Stimulated activated CD8-positive, alpha-beta memory T cell treated with anti-CD3 and anti-CD28 coated beads, Interleukin-15, amount 100 ng/mL, for 1 hour (primary cell): ENCODE data around the gene GRB2.
"Not testable (repeated sequence)": the region's sequence is repeated elsewhere in the genome, so short reads cannot be mapped to it uniquely, and the experiment has no call there.

Source experiments
- DNase-seq: peaks from one replicate; pipeline ENCODE4 v3.0.0-alpha.2; 2020; ENCODE audit warnings: low read depth

GRB2 gene

DNA sequence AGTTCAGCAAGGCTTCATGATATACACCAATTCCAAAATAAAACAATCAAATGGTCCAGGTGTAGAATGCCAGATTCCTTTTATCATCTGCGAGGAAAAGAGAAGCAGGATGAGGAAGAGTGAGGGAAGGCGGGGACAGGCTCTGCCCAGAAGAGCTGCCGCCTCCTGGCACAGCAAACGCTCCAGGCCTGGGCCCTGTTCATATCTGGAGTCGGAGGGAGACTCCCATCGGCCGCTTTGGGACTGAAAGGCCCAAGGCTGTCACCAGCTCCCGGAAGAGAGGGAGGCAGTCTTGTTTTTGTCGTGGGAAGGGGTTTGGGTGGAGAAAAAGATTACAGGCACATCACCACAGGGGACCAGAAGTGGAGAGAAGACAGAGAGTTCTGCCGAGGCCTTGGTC lies 87.3 kb downstream of the GRB2 start:
- no peak for DNase-seq

- DNase-seq: no peak
Observed at GRCh38 chr17:75317671-75318070, 87.8 kb downstream of the GRB2 start.

DNA sequence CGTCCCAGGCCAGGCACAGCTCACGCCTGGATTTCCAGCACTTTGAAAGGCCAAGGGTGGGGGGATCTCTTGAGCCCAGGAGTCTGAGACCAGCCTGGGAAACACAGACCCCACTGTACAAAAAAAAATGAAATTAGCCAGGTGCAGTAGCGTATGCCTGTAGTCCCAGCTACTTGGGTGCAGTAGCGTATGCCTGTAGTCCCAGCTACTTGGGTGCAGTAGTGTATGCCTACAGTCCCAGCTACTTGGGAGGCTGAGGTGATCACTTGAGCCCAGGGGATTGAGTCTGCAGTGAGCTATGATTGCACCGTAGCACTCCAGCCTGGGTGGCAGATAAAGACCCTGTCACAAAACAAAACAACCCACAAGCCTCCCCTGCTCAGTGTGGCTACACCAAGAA lies 89.2 kb downstream of the GRB2 start:
- no peak for DNase-seq

- no peak for DNase-seq
Observed at GRCh38 chr17:75315541-75316243, 89.8 kb downstream of the GRB2 start.

- DNase-seq: no peak
Observed at GRCh38 chr17:75313941-75314551, 91.4 kb downstream of the GRB2 start.

GRCh38 chr17:75308732-75309629 lies 96.5 kb downstream of the GRB2 start:
- DNase-seq: no peak

GRCh38 chr17:75307957-75308731 lies 97.3 kb downstream of the GRB2 start:
- no peak for DNase-seq

- no peak for DNase-seq
Observed at GRCh38 chr17:75301502-75302206, 103.8 kb downstream of the GRB2 start.

DNA sequence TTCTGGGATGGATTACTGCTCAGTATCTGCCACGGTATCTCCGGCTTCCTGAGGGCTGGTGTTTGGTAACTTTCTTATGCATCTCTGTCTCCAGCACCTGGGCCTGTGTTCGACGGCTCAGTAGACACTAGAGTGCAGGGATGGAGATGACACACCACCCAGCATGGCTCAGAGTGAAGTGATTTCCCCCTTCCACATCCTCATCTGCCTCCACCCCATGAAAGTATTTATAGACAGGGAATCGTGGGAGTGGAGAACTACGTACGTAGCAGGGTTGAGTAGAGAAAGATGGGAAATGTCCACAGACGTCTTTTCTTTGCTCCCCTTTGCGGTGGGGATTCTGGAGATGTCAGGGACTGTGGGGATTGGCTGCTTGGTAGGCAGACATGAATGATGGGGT lies 104.4 kb downstream of the GRB2 start:
- no peak for DNase-seq

DNA sequence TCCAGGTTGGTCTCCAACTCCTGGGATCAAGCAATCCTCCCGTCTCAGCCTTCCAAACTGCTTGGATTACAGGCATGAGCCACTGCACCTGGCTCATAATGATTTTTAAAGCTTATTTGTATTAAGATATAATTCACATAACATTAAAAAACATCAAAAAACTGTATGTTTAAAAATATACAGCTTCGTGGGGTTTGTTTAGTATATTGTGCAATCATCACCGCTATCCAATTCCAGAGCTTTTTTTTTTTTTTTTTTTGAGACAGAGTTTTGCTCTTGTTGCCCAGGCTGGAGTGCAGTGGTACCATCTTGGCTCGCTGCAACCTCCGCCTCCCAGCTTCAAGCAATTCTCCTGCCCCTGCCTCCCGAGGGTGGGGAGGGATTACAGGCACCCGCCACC lies 105.2 kb downstream of the GRB2 start:
- DNase-seq: no peak

DNA sequence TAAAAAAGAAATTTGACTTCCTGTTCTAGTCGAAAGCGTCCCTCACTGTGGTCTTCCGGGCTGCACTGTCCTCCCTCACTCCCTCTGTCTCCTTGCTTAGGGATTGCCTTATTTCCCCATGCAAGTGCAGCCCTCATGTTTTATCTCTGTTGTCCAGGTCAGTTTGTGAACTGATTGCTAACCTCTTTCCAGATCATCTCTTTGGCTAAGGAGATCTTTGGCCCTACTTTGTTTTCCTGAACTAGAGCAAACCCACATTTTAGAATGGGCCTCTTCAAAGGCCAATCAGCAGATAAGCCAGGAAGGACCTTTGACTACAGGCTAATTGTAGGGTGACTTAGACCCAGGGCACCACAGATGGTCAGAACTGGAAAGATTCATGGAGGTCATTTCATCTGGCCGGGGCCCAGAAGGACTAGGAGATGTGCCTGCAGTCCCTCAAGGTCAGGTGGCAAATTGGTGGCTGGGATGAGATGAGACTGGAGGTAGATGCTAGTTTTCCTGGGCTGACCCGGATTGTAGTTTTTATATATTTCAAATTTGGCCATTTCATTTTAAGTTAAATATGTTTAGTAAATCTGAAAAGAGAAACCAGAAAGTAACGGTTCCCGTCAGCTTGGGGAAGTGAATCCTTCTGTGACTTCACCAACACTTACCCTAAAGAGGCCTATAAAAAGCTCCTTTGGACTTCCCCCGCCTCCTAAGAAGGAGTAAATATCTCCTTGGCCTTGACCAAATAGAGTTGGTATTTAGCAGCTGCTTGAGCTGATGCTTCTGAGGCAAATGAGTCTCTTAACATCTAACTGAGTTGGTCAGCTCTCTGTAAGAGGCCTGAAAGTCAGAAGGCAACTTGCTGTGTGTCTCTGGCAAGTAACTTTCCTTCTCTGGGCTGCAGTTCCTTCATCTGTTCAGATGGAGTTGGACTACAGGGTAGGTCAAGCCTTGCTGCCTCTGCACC lies 110.0 kb downstream of the GRB2 start:
- DNase-seq: no peak

DNA sequence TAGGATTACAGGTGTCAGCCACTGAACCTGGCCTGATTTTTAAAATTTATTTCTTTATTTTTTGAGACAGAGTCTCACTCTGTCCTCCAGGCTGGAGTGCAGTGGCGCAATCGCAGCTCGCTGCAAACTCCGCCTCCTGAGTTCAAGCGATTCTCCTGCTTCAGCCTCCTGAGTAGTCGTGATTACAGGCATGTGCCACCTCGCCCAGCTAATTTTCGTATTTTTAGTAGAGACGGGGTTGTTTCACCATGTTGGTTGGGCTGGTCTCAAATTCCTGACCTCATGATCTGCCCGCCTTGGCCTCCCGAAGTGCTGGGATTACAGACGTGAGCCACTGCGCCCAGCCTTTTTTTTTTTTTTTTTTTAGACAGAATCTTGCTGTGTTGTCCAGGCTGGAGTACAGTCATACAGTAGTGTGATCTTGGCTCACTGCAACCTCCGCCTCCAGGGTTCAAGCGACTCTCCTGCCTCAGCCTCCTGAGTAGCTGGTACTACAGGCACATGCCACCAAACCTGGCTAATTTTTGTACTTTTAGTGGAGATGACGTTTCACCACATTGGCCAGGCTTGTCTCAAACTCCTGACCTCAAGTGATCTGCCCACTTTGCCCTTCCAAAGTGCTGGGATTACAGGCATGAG lies 112.5 kb downstream of the GRB2 start:
- not testable (repeated sequence) for DNase-seq

DNA sequence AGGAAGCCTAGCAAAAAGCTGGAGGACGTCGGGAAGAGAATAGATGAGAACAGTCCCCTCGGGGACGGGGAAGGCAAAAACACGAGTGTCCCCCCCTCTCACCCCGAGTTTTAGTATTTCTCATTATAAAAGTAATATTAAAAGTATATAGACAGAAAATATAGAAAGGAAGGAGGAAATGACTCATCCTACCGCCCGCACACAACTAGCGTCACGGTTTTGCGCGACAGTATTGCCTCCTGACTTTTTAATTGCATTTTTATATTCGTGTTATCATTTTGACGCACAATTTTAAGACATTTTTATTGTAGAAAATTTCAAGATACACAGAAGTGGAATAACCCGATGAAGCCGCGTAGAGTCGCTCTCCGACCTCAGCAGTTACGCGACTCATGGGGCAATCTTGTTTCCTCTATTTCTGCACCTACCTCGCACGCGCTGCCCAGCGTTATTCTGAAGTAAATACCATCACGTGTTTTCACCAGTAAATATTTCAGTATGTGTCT lies 115.6 kb downstream of the GRB2 start:
- DNase-seq: peak; percentile 41

DNA sequence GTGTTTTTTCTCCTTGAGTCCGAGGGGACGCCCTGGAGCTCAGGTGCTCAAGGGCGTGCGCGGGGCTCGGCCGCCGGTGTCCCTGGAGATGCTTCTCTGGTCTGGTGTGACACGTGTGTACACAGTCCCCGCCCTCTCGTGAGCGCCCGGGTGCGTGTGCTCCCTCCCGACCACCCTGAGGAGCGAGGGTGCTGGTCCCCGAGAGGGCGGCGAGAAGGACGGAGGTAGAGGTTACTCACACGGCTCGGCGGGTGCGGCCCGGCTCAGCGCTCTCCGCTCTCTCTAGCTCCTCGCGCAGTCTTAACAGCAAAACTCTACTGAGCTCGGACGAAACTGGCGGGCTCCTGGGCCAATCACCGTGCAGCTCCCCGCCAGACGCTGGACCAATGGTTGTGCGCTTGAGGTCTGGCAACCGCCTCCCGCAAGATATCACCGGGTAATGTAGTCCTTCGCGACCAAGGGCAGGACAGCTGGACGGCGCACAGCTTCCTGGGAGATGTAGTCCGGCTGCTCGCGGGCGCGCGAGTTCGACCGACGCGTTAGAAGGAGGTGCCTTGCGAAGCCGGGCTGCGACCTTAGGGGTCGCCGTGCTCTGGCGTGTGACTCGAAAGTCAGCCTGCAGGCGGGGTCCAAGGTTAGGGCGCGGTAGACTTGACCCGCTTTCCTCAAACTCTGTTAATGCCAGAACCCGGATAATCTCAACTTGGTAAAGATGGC lies 116.2 kb downstream of the GRB2 start, which contains the start of gene SLC25A19:
SLC25A19 (minus strand) TSS at position 319 of the 717 bp plus-strand sequence. CDS start 2,669 bp downstream, outside the sequence.
- peak; percentile 92 for DNase-seq

- DNase-seq: no peak
Observed at GRCh38 chr17:75288770-75289114, 116.7 kb downstream of the GRB2 start.

DNA sequence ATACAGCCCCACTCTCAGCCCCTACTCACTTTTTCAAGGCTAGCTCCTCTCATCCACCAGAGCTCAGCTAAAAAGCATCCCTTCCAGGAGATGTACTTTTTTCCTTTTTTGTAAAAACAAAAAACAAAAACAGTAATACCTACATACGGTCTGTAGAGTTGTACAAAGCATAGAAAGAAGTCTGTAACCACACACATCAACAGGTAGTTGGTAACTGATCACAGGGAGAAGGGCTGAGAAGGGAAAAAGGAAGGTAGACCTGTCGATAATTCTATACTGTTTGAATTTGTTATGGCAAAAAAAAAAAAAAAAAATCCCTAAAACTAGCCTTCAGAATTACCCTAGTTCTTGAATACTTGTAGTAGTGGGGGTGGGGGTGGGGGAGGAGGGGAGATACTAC lies 117.1 kb downstream of the GRB2 start:
- DNase-seq: no peak

GRCh38 chr17:75287221-75287620 lies 118.3 kb downstream of the GRB2 start:
- no peak for DNase-seq

- DNase-seq: no peak
Observed at GRCh38 chr17:75285123-75285522, 120.4 kb downstream of the GRB2 start.

- not testable (repeated sequence) for DNase-seq
Observed at GRCh38 chr17:75280189-75280588, 125.3 kb downstream of the GRB2 start.
